NT2/D1 (cell line): ENCODE measurements around the gene WFS1.

Experiments used
- DNase-seq: peaks from one replicate; pipeline ENCODE4 v3.0.0-alpha.2; 2011; ENCODE audit warnings: low read depth, low spot score
- H3K27me3 ChIP-seq: 2 replicates; pipeline ENCODE4 v1.6.0; 2011; ENCODE audit warnings: mild to moderate bottlenecking; ENCODE audit not compliant: insufficient read length, insufficient read depth
- H3K36me3 ChIP-seq: 2 replicates; pipeline ENCODE4 v1.6.1; 2011; ENCODE audit warnings: mild to moderate bottlenecking, low read length, mixed read lengths; ENCODE audit not compliant: insufficient read depth, insufficient read length
- H3K4me1 ChIP-seq: 2 replicates; pipeline ENCODE4 v1.5.1; 2011; ENCODE audit not compliant: insufficient read depth, insufficient read length
- H3K4me3 ChIP-seq: 2 replicates; pipeline ENCODE4 v1.5.1; 2011; ENCODE audit warnings: low read depth; ENCODE audit not compliant: insufficient read length
- H3K9ac ChIP-seq: 2 replicates; pipeline ENCODE4 v1.6.0; 2011; ENCODE audit warnings: low read depth; ENCODE audit not compliant: insufficient read length
- H3K9me3 ChIP-seq: 2 replicates; pipeline ENCODE4 v1.5.1; 2011; ENCODE audit warnings: mild to moderate bottlenecking, low read length; ENCODE audit not compliant: insufficient read depth
- SUZ12 ChIP-seq: IDR thresholded peaks from 2 replicates; pipeline ENCODE4 v1.6.1; 2011; ENCODE audit not compliant: insufficient read length, insufficient read depth; ENCODE audit errors: extremely low read depth
- YY1 ChIP-seq: IDR thresholded peaks from 2 replicates; pipeline ENCODE4 v1.6.1; 2011; ENCODE audit not compliant: insufficient read length, insufficient read depth
- ZNF274 ChIP-seq: IDR thresholded peaks from 2 replicates; pipeline ENCODE4 v1.6.1; 2011; ENCODE audit warnings: mild to moderate bottlenecking, low read depth, low read length

Gene WFS1

GRCh38 chr4:6292376-6293096, 22.9 kb downstream of the WFS1 start:
- peaks cover 86% of the 10 kb centered on the region for H3K36me3 ChIP-seq
- no peaks in the 10 kb centered on the region for H3K27me3 ChIP-seq
- H3K9me3 ChIP-seq = no peaks in the 10 kb centered on the region
- no peak overlapping the region for H3K9ac ChIP-seq
- H3K4me1 ChIP-seq = no peaks in the 10 kb centered on the region
- H3K4me3 ChIP-seq = no peak overlapping the region
- DNase-seq = no peak
- TF ChIP-seq SUZ12 (no peak), YY1 (no peak), ZNF274 (no peak)

GRCh38 chr4:6293097-6293445, 23.4 kb downstream of the WFS1 start:
- Histone ChIP-seq H3K27me3 (no peaks in the 10 kb centered on the region), H3K9me3 (no peaks in the 10 kb centered on the region), H3K4me1 (no peaks in the 10 kb centered on the region), H3K4me3 (no peak overlapping the region), H3K9ac (no peak overlapping the region), H3K36me3 (peaks cover 88% of the 10 kb centered on the region)
- DNase-seq = no peak
- TF ChIP-seq YY1 (no peak), SUZ12 (no peak), ZNF274 (no peak)

GRCh38 chr4:6293661-6294060, 24.0 kb downstream of the WFS1 start:
- no peak for DNase-seq

GRCh38 chr4:6294705-6295421, 25.2 kb downstream of the WFS1 start:
- Histone ChIP-seq H3K9ac (no peak overlapping the region), H3K27me3 (no peaks in the 10 kb centered on the region), H3K4me1 (no peaks in the 10 kb centered on the region), H3K4me3 (no peak overlapping the region), H3K9me3 (no peaks in the 10 kb centered on the region), H3K36me3 (peaks cover 82% of the 10 kb centered on the region)
- no peak for DNase-seq
- TF ChIP-seq SUZ12 (no peak), ZNF274 (no peak), YY1 (no peak)

More at GRCh38 chr4:6293661-6294060, 24.0 kb downstream of the WFS1 start:
- no peaks in the 10 kb centered on the region for H3K27me3 ChIP-seq
- H3K9ac ChIP-seq = no peak overlapping the region
- no peak overlapping the region for H3K4me3 ChIP-seq
- no peaks in the 10 kb centered on the region for H3K9me3 ChIP-seq
- TF ChIP-seq ZNF274 = no peak
- TF ChIP-seq YY1 = no peak
- TF ChIP-seq SUZ12 = no peak
- H3K36me3 ChIP-seq = peaks cover 88% of the 10 kb centered on the region
- no peaks in the 10 kb centered on the region for H3K4me1 ChIP-seq

- no peak for DNase-seq
- Histone ChIP-seq H3K4me1 (no peaks in the 10 kb centered on the region), H3K27me3 (no peaks in the 10 kb centered on the region), H3K9ac (no peak overlapping the region), H3K36me3 (peaks cover 79% of the 10 kb centered on the region), H3K4me3 (no peak overlapping the region), H3K9me3 (no peaks in the 10 kb centered on the region)
- no peak for TF ChIP-seq ZNF274
- no peak for TF ChIP-seq YY1
- TF ChIP-seq SUZ12 = no peak
Observed at GRCh38 chr4:6295495-6295894, 25.8 kb downstream of the WFS1 start.

GRCh38 chr4:6296026-6296425, 26.4 kb downstream of the WFS1 start:
- H3K27me3 ChIP-seq = no peaks in the 10 kb centered on the region
- TF ChIP-seq ZNF274 (no peak), YY1 (no peak), SUZ12 (no peak)
- no peak overlapping the region for H3K4me3 ChIP-seq
- H3K36me3 ChIP-seq = peaks cover 79% of the 10 kb centered on the region
- no peak overlapping the region for H3K9ac ChIP-seq
- no peak for DNase-seq
- no peaks in the 10 kb centered on the region for H3K9me3 ChIP-seq
- no peaks in the 10 kb centered on the region for H3K4me1 ChIP-seq

- Histone ChIP-seq H3K4me1 (no peaks in the 10 kb centered on the region), H3K9ac (no peak overlapping the region), H3K36me3 (peaks cover 83% of the 10 kb centered on the region), H3K4me3 (no peak overlapping the region), H3K27me3 (no peaks in the 10 kb centered on the region), H3K9me3 (no peaks in the 10 kb centered on the region)
- no peak for DNase-seq
- TF ChIP-seq YY1 (no peak), SUZ12 (no peak), ZNF274 (no peak)
Observed at GRCh38 chr4:6297266-6297815, 27.7 kb downstream of the WFS1 start.
